GM12892 (cell line): ENCODE results near the gene YAE1.

Experiments used
- DNase-seq: peaks from one replicate; pipeline ENCODE4 v3.0.0; 2011; ENCODE audit not compliant: insufficient read length
- FAIRE-seq: peaks from 2 replicates; lab custom pipeline; 2011; peaks lifted over from hg19 to GRCh38; lab: Jason Lieb, UNC
- POLR2A ChIP-seq: IDR thresholded peaks from 2 replicates; pipeline ENCODE4 v1.6.1; 2011; ENCODE audit warnings: low read depth, low read length, control low read depth
- POLR2AphosphoS5 ChIP-seq: IDR thresholded peaks from 2 replicates; pipeline ENCODE4 v1.6.1; 2011; ENCODE audit warnings: low read depth, low read length, control low read depth
- TAF1 ChIP-seq: IDR thresholded peaks from 2 replicates; pipeline ENCODE4 v1.6.1; 2011; ENCODE audit warnings: low read depth, mild to moderate bottlenecking, control low read depth, low read length, borderline replicate concordance

YAE1 gene

GRCh38 chr7:39609935-39610263 lies 43.7 kb downstream of the YAE1 start:
- no peak for FAIRE-seq
- DNase-seq, result no peak
- TF ChIP-seq POLR2A, result no peak
- no peak for TF ChIP-seq POLR2AphosphoS5
- TF ChIP-seq TAF1, result no peak

GRCh38 chr7:39613577-39613976 lies 47.4 kb downstream of the YAE1 start:
- no peak for TF ChIP-seq POLR2A
- no peak for TF ChIP-seq TAF1
- no peak for TF ChIP-seq POLR2AphosphoS5
- no peak for FAIRE-seq
- no peak for DNase-seq

DNA sequence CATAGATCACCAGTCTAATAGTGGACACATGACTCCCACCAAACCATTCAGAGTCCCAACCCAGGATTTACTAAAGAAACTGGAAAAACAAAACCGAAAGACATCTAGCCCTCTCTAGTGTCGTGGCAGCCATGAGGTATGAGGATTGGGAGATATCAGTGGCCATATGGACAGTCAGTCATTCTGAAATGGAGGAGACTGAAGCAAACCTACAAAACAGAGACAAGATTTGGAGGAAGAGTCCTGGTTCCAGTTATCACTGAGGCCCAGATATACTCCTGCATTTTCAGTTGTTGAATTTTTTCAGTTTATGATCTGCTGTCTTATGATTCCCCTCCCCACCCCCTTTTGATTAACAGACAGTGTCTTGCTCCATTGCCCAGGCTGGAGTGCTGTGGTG lies 48.1 kb downstream of the YAE1 start:
- DNase-seq, result no peak
- TF ChIP-seq POLR2AphosphoS5 (no peak), POLR2A (no peak)
- no peak for FAIRE-seq

GRCh38 chr7:39615350-39615975 lies 49.3 kb downstream of the YAE1 start:
- FAIRE-seq (no peak), DNase-seq (no peak)
- no peak for TF ChIP-seq TAF1

GRCh38 chr7:39616138-39616537 lies 49.9 kb downstream of the YAE1 start:
- DNase-seq (no peak), FAIRE-seq (no peak)
- TF ChIP-seq POLR2A (no peak), TAF1 (no peak), POLR2AphosphoS5 (no peak)

DNA sequence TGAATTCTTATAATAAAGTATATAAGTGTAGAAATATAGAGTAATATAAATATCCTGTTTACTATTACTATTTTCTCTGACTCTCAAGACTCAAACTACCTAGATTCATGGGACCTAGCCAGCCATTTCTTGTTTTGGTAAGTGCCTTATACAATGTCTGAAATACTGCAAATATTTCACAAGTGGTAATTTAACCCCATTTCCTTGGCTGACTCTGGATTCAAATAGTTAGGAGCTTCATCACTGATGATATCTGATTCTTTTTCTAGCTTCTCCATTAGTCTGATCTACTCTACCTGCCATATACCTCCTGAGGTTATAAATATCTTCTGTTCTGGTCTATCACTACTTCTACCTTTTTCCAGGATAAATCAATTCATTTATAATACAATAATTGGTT lies 50.8 kb downstream of the YAE1 start:
- TF ChIP-seq POLR2AphosphoS5 (no peak), POLR2A (no peak), TAF1 (no peak)
- DNase-seq (no peak), FAIRE-seq (no peak)

- DNase-seq (no peak), FAIRE-seq (no peak)
- TF ChIP-seq POLR2A (no peak), POLR2AphosphoS5 (no peak), TAF1 (no peak)
Observed at GRCh38 chr7:39618868-39619267, 52.7 kb downstream of the YAE1 start.

DNA sequence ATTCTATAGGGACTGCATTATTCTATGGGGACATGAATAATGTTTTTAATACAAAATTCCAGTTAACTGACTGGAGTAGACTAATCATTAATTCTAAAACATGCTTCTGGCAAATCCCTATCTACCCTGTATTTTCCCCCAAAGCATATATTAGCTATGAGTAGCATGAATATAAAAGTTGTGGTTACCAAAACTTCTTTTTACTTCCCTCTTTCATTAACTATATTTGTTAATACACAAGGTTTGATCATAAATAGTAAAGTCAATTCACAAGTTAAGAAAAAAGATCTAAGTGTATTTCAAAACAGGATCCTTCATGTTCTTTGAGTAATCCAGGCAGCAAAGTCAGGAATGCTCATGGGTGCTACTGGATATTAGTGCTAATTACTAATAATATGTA lies 54.3 kb downstream of the YAE1 start:
- TF ChIP-seq POLR2AphosphoS5 (no peak), TAF1 (no peak), POLR2A (no peak)
- no peak for FAIRE-seq
- no peak for DNase-seq

- DNase-seq, result no peak
- no peak for FAIRE-seq
- TF ChIP-seq POLR2A (no peak), POLR2AphosphoS5 (no peak), TAF1 (no peak)
Observed at GRCh38 chr7:39621261-39621660, 55.1 kb downstream of the YAE1 start.

DNA sequence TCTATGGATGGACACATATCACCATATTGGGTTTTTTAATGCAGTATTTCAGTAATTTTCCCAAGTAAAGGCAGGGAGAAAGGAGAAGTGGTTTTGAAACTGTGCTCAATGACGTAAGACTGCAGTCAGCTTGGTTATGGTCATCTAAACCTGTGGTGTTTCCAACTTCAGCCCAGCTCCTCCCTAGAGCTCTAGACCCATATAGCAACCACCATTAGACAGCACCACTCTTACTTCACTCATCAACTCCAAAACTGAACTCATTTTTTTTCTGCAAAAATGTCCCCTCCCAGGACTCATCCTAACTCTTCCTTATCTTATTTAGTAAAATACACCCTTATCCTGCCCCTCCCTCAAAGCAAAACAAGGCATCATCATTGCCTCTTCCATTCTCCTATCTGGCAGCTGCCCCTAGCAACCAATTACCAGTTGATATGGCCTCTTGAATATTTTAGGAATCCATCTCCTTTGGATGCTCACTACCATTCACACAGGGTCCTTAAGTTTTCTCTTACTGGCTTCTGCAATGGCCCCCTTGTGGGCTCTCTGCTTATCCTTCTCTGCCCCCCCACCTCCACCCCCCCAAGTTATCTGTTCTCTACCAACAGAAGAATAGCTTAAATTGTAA lies 55.7 kb downstream of the YAE1 start:
- FAIRE-seq (no peak), DNase-seq (no peak)
- TF ChIP-seq POLR2AphosphoS5 (no peak), POLR2A (no peak), TAF1 (no peak)
